Activated T-cell treated with anti-CD3 and anti-CD28 coated beads, Interleukin-2, amount 50 U/mL, for 24 hours (primary cell): Measurements from ENCODE around the gene TF.

Experiments used
- DNase-seq: peaks from one replicate; pipeline ENCODE4 v3.0.0-alpha.2; 2020
- H3K27ac Mint-ChIP-seq: 2 replicates; pipeline ENCODE4 v1.8.0; 2020; ENCODE audit warnings: mild to moderate bottlenecking, mixed read lengths
- H3K27me3 Mint-ChIP-seq: 2 replicates; pipeline ENCODE4 v1.8.0; 2020; ENCODE audit warnings: mixed read lengths
- H3K36me3 Mint-ChIP-seq: 2 replicates; pipeline ENCODE4 v1.8.0; 2020; ENCODE audit warnings: low read depth, mixed read lengths
- H3K4me1 Mint-ChIP-seq: 2 replicates; pipeline ENCODE4 v1.8.0; 2020; ENCODE audit warnings: low read depth, mixed read lengths
- H3K4me3 Mint-ChIP-seq: 2 replicates; pipeline ENCODE4 v1.8.0; 2020; ENCODE audit warnings: mild to moderate bottlenecking, moderate library complexity, mixed read lengths
- H3K9me3 Mint-ChIP-seq: 2 replicates; pipeline ENCODE4 v1.8.0; 2020; ENCODE audit warnings: mixed read lengths

Gene TF

DNA sequence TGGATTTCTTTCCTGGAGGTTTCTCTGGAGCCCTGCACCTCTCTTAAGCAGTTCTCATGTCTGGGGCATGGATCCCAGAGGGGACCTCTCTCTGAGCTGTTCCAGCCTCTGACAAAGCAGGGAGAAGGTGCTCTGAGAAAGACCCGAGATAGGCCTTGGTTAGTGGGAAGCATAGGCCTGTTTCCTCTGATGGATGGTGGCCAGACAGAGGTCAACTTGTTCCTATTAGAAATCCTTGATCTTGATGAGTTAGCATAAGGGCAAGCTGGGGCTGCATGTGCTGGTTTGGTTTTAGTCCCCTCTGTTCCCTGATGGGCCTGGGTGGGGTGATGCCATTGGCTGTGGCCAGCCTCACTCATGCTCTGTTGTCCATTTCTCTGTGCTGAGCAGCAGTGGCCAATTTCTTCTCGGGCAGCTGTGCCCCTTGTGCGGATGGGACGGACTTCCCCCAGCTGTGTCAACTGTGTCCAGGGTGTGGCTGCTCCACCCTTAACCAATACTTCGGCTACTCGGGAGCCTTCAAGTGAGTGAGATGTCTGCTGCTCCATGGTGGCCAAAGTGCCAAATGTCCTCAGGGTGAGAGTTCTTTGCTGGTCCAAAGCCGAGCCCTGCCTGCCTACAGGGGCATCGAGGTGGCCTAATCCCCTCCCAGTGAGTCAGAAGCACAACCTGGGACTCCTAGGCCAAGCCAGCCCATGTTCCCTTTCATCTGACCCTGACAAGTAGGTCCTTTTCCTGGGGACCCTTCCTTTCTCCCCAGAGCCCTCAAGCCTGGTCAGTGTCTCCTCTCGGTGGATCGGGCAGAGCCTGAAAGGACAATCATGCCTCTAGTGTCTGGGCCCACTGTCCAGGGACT is 9.0 kb downstream of the TF start:
- no peaks in the 10 kb centered on the region for H3K36me3 Mint-ChIP-seq
- no peaks in the 10 kb centered on the region for H3K4me1 Mint-ChIP-seq
- DNase-seq: no peak
- no peak overlapping the region for H3K4me3 Mint-ChIP-seq
- peaks cover 7% of the 10 kb centered on the region for H3K27me3 Mint-ChIP-seq
- no peaks in the 10 kb centered on the region for H3K9me3 Mint-ChIP-seq
- no peak overlapping the region for H3K27ac Mint-ChIP-seq

GRCh38 chr3:133756716-133757694 is 10.8 kb downstream of the TF start:
- Mint-ChIP-seq H3K27me3 (peaks cover 7% of the 10 kb centered on the region), H3K36me3 (no peaks in the 10 kb centered on the region), H3K9me3 (no peaks in the 10 kb centered on the region), H3K4me3 (no peak overlapping the region), H3K4me1 (no peaks in the 10 kb centered on the region), H3K27ac (no peak overlapping the region)
- no peak for DNase-seq

DNA sequence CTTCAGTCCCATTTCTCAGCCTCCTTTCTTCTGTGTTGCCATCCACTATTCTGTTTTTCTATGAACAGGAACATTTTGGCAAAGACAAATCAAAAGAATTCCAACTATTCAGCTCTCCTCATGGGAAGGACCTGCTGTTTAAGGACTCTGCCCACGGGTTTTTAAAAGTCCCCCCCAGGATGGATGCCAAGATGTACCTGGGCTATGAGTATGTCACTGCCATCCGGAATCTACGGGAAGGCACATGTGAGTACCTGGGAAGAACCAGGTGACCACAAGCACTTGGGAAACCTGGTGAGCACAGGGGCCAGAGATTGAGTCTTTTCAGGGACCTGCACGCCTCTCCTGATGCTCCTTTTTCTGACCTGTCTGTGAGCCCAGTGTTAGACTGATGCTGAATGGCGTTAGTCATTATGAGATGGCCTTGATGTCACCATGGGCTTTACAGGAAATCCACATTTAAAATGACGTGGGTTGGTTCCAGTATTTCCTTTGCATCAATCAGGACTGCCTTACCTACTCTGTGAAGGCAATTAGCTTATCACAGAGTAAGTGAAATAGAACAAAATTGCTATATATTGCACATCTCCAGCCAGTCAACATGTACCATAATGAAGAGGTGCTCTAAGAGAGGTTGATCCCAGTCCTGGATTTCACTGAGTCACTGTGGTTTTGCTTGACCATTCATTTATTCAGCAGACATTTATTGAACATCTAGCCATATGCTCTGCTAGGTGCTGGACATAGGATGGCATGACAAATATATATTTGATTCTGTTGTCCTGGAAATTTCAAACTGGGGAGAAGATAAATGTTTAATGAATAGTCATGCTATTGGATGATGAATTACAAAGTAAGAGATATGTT is 11.7 kb downstream of the TF start:
- DNase-seq: no peak
- Mint-ChIP-seq H3K27ac (no peak overlapping the region), H3K36me3 (no peaks in the 10 kb centered on the region), H3K4me1 (no peaks in the 10 kb centered on the region), H3K4me3 (no peak overlapping the region), H3K27me3 (peaks cover 7% of the 10 kb centered on the region), H3K9me3 (no peaks in the 10 kb centered on the region)

DNA sequence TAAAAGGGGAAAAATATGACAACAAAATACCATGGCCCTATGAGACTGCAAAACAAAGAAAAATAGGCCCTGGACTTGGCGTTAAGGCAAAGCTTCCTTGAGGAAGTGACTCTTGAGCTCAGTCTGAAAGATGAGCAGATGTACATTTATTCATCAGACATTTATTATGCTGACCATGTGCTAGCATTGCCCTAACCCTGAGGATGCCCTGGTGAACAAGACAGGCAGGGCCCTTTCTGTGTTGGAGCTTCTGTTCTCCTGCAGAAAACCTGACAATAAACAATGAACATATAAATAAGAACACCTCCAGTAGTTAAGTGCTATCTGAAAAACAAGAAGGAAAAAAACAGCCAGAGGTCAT is 12.4 kb downstream of the TF start:
- Mint-ChIP-seq H3K4me1 (no peaks in the 10 kb centered on the region), H3K4me3 (no peak overlapping the region), H3K9me3 (no peaks in the 10 kb centered on the region), H3K27ac (no peak overlapping the region), H3K27me3 (peaks cover 7% of the 10 kb centered on the region), H3K36me3 (no peaks in the 10 kb centered on the region)
- no peak for DNase-seq

GRCh38 chr3:133758964-133759739 is 13.0 kb downstream of the TF start:
- Mint-ChIP-seq H3K9me3 (no peaks in the 10 kb centered on the region), H3K27ac (no peak overlapping the region), H3K36me3 (no peaks in the 10 kb centered on the region), H3K4me3 (no peak overlapping the region), H3K4me1 (no peaks in the 10 kb centered on the region), H3K27me3 (peaks cover 7% of the 10 kb centered on the region)
- DNase-seq: no peak

- H3K27me3 Mint-ChIP-seq: peaks cover 7% of the 10 kb centered on the region
These were observed 13.6 kb downstream of the TF start for GRCh38 chr3:133759740-133760305.

GRCh38 chr3:133760916-133761315 is 14.7 kb downstream of the TF start:
- Mint-ChIP-seq H3K27ac (no peak overlapping the region), H3K36me3 (no peaks in the 10 kb centered on the region), H3K9me3 (no peaks in the 10 kb centered on the region), H3K4me1 (no peaks in the 10 kb centered on the region), H3K27me3 (peaks cover 7% of the 10 kb centered on the region), H3K4me3 (no peak overlapping the region)
- no peak for DNase-seq

More at GRCh38 chr3:133759740-133760305, 13.6 kb downstream of the TF start:
- Mint-ChIP-seq H3K27ac (no peak overlapping the region), H3K4me1 (no peaks in the 10 kb centered on the region), H3K9me3 (no peaks in the 10 kb centered on the region), H3K36me3 (no peaks in the 10 kb centered on the region), H3K4me3 (no peak overlapping the region)
- no peak for DNase-seq

- no peak for DNase-seq
- no peak overlapping the region for H3K27ac Mint-ChIP-seq
- no peaks in the 10 kb centered on the region for H3K9me3 Mint-ChIP-seq
- H3K36me3 Mint-ChIP-seq: no peaks in the 10 kb centered on the region
- peaks cover 7% of the 10 kb centered on the region for H3K27me3 Mint-ChIP-seq
- H3K4me3 Mint-ChIP-seq: no peak overlapping the region
- no peaks in the 10 kb centered on the region for H3K4me1 Mint-ChIP-seq
These were observed 15.7 kb downstream of the TF start for GRCh38 chr3:133761605-133762484.

GRCh38 chr3:133762539-133762938 is 16.3 kb downstream of the TF start:
- H3K9me3 Mint-ChIP-seq: no peaks in the 10 kb centered on the region
- no peak overlapping the region for H3K4me3 Mint-ChIP-seq
- no peaks in the 10 kb centered on the region for H3K4me1 Mint-ChIP-seq
- DNase-seq: no peak
- H3K27ac Mint-ChIP-seq: no peak overlapping the region
- H3K36me3 Mint-ChIP-seq: no peaks in the 10 kb centered on the region
- peaks cover 2% of the 10 kb centered on the region for H3K27me3 Mint-ChIP-seq

- H3K27me3 Mint-ChIP-seq: no peaks in the 10 kb centered on the region
- H3K36me3 Mint-ChIP-seq: no peaks in the 10 kb centered on the region
- H3K4me3 Mint-ChIP-seq: no peak overlapping the region
- no peaks in the 10 kb centered on the region for H3K4me1 Mint-ChIP-seq
- DNase-seq: no peak
- no peak overlapping the region for H3K27ac Mint-ChIP-seq
- no peaks in the 10 kb centered on the region for H3K9me3 Mint-ChIP-seq
These were observed 17.8 kb downstream of the TF start for GRCh38 chr3:133763797-133764683.

DNA sequence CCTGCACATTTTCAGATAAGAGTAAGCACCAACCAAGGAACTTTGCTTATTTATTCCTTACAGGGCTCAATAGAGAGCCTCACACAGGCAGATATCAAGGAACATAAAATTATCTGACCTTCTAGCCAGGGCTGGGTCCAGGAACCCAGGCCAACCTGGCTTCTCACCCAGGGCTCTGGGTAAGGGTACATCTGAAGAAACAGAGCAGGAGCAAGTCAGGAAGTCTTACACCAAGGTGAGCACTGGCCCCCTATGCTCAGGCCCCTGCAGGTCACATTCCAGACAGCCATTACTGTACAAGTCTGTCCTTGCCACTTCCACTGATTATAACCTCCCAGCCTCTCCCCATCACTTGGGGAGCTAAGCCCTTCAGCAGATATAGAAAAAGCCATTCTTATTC is 19.1 kb downstream of the TF start:
- H3K27me3 Mint-ChIP-seq: no peaks in the 10 kb centered on the region
- H3K36me3 Mint-ChIP-seq: no peaks in the 10 kb centered on the region
- no peak overlapping the region for H3K27ac Mint-ChIP-seq
- no peaks in the 10 kb centered on the region for H3K4me1 Mint-ChIP-seq
- H3K9me3 Mint-ChIP-seq: no peaks in the 10 kb centered on the region
- H3K4me3 Mint-ChIP-seq: no peak overlapping the region
- DNase-seq: no peak

- Mint-ChIP-seq H3K36me3 (no peaks in the 10 kb centered on the region), H3K27me3 (peaks cover 3% of the 10 kb centered on the region), H3K9me3 (no peaks in the 10 kb centered on the region), H3K4me3 (no peak overlapping the region), H3K4me1 (no peaks in the 10 kb centered on the region), H3K27ac (no peak overlapping the region)
- no peak for DNase-seq
These were observed 21.4 kb downstream of the TF start for GRCh38 chr3:133767607-133768006.
